Gastrocnemius medialis (tissue), 4 donors: Measurements from ENCODE around the gene CTBP1. TPM values are rescaled to one million over a fixed set of nuclear protein-coding genes. Genes with fewer than 3 reads are reported as not detected.

ENCODE experiments used
- ATAC-seq, 2 donors: fragments of 150-250 bp; one replicate each; pipeline ENCODE4 v1.9.1; 2016
- DNase-seq, 2 donors: peaks; one replicate each; pipeline ENCODE4 v3.0.0-alpha.2; 2019
- H3K27ac ChIP-seq, 4 donors: fragments of 200-600 bp; sonication (generic); 1 replicate in 1 of 4; 2 replicates in 3 of 4; pipeline ENCODE4 v1.5.1; 2016 to 2018; ENCODE audit warnings: mild to moderate bottlenecking in 2 of 4, moderate library complexity in 1 of 4
- H3K27me3 ChIP-seq, 3 donors: fragments of 200-600 bp; sonication (generic) in 2 of 3; 1 replicate in 1 of 3; 2 replicates in 2 of 3; pipeline versions ENCODE4 v1.5.1 to v1.6.0; 2016 to 2019; ENCODE audit warnings: mild to moderate bottlenecking in 1 of 3, moderate library complexity in 1 of 3
- H3K36me3 ChIP-seq, 2 donors: fragments of 200-600 bp; sonication (generic) in 1 of 2; one replicate each; pipeline ENCODE4 v1.5.1; 2017 to 2018
- H3K4me1 ChIP-seq, 2 donors: fragments of 200-600 bp; sonication (generic) in 1 of 2; one replicate each; pipeline ENCODE4 v1.5.1; 2016 to 2017; ENCODE audit warnings: mild to moderate bottlenecking in 2 of 2
- H3K4me3 ChIP-seq, 4 donors: fragments of 200-600 bp; sonication (generic) in 3 of 4; 1 replicate in 1 of 4; 2 replicates in 3 of 4; pipeline ENCODE4 v1.5.1; 2016 to 2019; ENCODE audit warnings: mild to moderate bottlenecking in 2 of 4
- H3K9me3 ChIP-seq, 3 donors: fragments of 200-600 bp; sonication (generic) in 2 of 3; 1 replicate in 1 of 3; 2 replicates in 2 of 3; pipeline ENCODE4 v1.5.1; 2016 to 2019
- POLR2A ChIP-seq, 2 donors: fragments of 450-650 bp; IDR thresholded peaks; one replicate each; pipeline ENCODE4 v1.6.1; 2017; ENCODE audit warnings: antibody characterized with exemption in 2 of 2, mild to moderate bottlenecking in 2 of 2, moderate library complexity in 2 of 2
- in situ Hi-C, 4 donors: fragments of 200-750 bp; cut with MboI; loops; one replicate each; pipeline versions ENCODE4 v1.15.0 to v1.8.0; 2017; ENCODE audit warnings: low sequenced_read_pairs in 4 of 4
- intact Hi-C: fragments of 100-400 bp; cut with DNase I; formaldehyde crosslinking; loops from one replicate; pipeline ENCODE4 v1.15.1; 2023; ENCODE audit warnings: low total_unique reads
- total RNA-seq, 4 donors: library from RNA; depleted of rRNA; stranded (reverse); fragments of >200 nt; gene quantifications; one replicate each; pipeline versions ENCODE4 v1.1.0 to v1.2.3, GENCODE V29; 2016
- TF ChIP-seq, protein P1 (sequence below), 5 experiments: fragments of 450-650 bp in 3 of 5; fragments of 200-600 bp in 2 of 5; sonication (generic) in 2 of 5; IDR thresholded peaks in 4 of 5; conservative IDR thresholded peaks in 1 of 5; 1 replicate in 4 of 5; 2 replicates in 1 of 5; pipeline ENCODE4 v1.5.1; 2016 to 2019; ENCODE audit warnings: antibody characterized with exemption in 5 of 5, mild to moderate bottlenecking in 3 of 5, moderate library complexity in 3 of 5

Gene CTBP1
- total RNA-seq, 4 donors from 2014 or later: 126 to 224 (median 169) TPM

GRCh38 chr4:1229117-1229849, 19.6 kb downstream of the CTBP1 start:
- in situ Hi-C loops (no loop called here), intact Hi-C loops (no loop called here)
- Histone ChIP-seq H3K27me3 (no peaks in the 10 kb centered on the region), H3K4me1 (peaks cover 0 to 15% of the 10 kb centered on the region in 2 donors), H3K9me3 (no peaks in the 10 kb centered on the region), H3K36me3 (peaks cover 3 to 66% of the 10 kb centered on the region in 2 donors), H3K4me3 (no peak overlapping the region), H3K27ac (no peak overlapping the region)
- DNase-seq (no peak), ATAC-seq (no peak)
- no peak for TF ChIP-seq POLR2A (IDR thresholded peaks at IDR 0.05)
- TF ChIP-seq, protein P1, sequence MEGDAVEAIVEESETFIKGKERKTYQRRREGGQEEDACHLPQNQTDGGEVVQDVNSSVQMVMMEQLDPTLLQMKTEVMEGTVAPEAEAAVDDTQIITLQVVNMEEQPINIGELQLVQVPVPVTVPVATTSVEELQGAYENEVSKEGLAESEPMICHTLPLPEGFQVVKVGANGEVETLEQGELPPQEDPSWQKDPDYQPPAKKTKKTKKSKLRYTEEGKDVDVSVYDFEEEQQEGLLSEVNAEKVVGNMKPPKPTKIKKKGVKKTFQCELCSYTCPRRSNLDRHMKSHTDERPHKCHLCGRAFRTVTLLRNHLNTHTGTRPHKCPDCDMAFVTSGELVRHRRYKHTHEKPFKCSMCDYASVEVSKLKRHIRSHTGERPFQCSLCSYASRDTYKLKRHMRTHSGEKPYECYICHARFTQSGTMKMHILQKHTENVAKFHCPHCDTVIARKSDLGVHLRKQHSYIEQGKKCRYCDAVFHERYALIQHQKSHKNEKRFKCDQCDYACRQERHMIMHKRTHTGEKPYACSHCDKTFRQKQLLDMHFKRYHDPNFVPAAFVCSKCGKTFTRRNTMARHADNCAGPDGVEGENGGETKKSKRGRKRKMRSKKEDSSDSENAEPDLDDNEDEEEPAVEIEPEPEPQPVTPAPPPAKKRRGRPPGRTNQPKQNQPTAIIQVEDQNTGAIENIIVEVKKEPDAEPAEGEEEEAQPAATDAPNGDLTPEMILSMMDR (IDR thresholded peaks at IDR 0.05 in 4 of 5, conservative IDR thresholded peaks at IDR 0.05 in 1 of 5): no peak

DNA sequence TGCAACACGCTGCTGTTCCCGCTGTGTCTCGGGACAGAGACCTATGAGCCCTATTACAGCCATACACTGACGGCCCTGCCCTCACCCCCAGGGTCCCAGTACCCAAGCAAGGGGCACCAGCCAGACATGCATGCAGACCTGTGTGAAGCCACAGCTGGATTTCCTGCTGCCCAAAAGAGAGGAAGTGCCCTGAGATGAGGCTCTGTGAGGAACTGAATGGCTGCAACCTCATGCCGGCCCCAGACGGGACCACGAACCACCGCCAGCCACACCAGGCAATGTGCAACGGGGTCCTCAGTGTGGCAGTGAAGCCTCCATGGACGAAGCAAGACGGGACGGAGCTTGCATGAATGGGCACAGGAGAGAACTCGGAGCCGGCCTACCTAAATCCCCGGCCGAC, 21.1 kb downstream of the CTBP1 start:
- in situ Hi-C loops: no loop called here
- ATAC-seq (no peak), DNase-seq (no peak)
- intact Hi-C loops: no loop called here
- TF ChIP-seq, protein P1 (IDR thresholded peaks at IDR 0.05 in 4 of 5, conservative IDR thresholded peaks at IDR 0.05 in 1 of 5): no peak
- TF ChIP-seq POLR2A (IDR thresholded peaks at IDR 0.05): no peak
- no peaks in the 10 kb centered on the region for H3K9me3 ChIP-seq
- H3K27ac ChIP-seq: no peak overlapping the region
- H3K4me1 ChIP-seq: peaks cover 0 to 9% of the 10 kb centered on the region in 2 donors
- H3K4me3 ChIP-seq: no peak overlapping the region
- no peaks in the 10 kb centered on the region for H3K27me3 ChIP-seq
- peaks cover 4 to 78% of the 10 kb centered on the region in 2 donors for H3K36me3 ChIP-seq

DNA sequence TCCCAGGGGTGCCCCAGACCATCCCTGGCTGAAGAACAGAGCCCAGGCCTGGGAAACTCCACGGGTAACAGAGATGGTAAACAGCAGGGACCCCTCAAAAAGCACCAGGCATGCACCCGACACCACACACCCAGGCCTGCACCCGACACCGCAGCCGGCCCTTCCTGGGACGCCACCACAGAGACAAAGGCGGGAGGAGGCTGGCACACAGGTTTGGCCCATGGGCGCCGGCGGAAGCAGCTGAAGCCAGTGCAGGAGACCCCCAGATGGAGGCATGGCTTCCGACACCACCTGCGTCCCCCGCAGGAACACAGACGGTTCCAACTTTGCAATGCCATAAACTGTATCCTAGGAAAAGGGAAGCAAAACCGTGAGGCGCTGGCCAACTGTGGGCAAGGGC, 22.3 kb downstream of the CTBP1 start:
- intact Hi-C loops: no loop called here
- no peak overlapping the region for H3K27ac ChIP-seq
- H3K4me3 ChIP-seq: no peak overlapping the region
- H3K9me3 ChIP-seq: no peaks in the 10 kb centered on the region
- no peak for TF ChIP-seq POLR2A (IDR thresholded peaks at IDR 0.05)
- TF ChIP-seq, protein P1 (IDR thresholded peaks at IDR 0.05 in 4 of 5, conservative IDR thresholded peaks at IDR 0.05 in 1 of 5): no peak
- no peak for ATAC-seq
- H3K4me1 ChIP-seq: peaks cover 0 to 2% of the 10 kb centered on the region in 2 donors
- in situ Hi-C loops: no loop called here
- H3K36me3 ChIP-seq: peaks cover 4 to 75% of the 10 kb centered on the region in 2 donors
- no peaks in the 10 kb centered on the region for H3K27me3 ChIP-seq
- DNase-seq: no peak

GRCh38 chr4:1226144-1226481, 22.8 kb downstream of the CTBP1 start:
- ATAC-seq: no peak
- Histone ChIP-seq H3K4me1 (no peaks in the 10 kb centered on the region), H3K4me3 (no peak overlapping the region), H3K27ac (no peak overlapping the region), H3K9me3 (no peaks in the 10 kb centered on the region), H3K27me3 (no peaks in the 10 kb centered on the region), H3K36me3 (peaks cover 4 to 77% of the 10 kb centered on the region in 2 donors)
- intact Hi-C loops (no loop called here), in situ Hi-C loops (no loop called here)
- no peak for DNase-seq
- TF ChIP-seq, protein P1 (IDR thresholded peaks at IDR 0.05 in 4 of 5, conservative IDR thresholded peaks at IDR 0.05 in 1 of 5): no peak
- no peak for TF ChIP-seq POLR2A (IDR thresholded peaks at IDR 0.05)
